Stimulated activated CD4-positive, alpha-beta T cell treated with anti-CD3 and anti-CD28 coated beads, TNF-alpha, amount 100 ng/mL, for 1 hour (primary cell): Measurements from ENCODE around the gene IGFBP5.
A peak's percentile ranks its signal among the peaks of the same experiment; 100 is the strongest.

Experiments used
- DNase-seq, 3 donors: peaks; one replicate each; pipeline ENCODE4 v3.0.0-alpha.2; 2020; ENCODE audit warnings: low read depth in 3 of 3, low spot score in 1 of 3

The IGFBP5 gene

GRCh38 chr2:216715402-216715974 is 20.1 kb upstream of the IGFBP5 start:
- DNase-seq = no peak

GRCh38 chr2:216714376-216714775 is 19.0 kb upstream of the IGFBP5 start:
- DNase-seq = no peak

- no peak for DNase-seq
Measured at GRCh38 chr2:216713691-216714336, 18.5 kb upstream of the IGFBP5 start.

GRCh38 chr2:216711348-216711747 is 16.0 kb upstream of the IGFBP5 start:
- DNase-seq = no peak

GRCh38 chr2:216710551-216711301 is 15.4 kb upstream of the IGFBP5 start:
- no peak for DNase-seq

GRCh38 chr2:216702756-216703155 is 7.4 kb upstream of the IGFBP5 start:
- no peak for DNase-seq

- no peak for DNase-seq
Measured at GRCh38 chr2:216701544-216701943, 6.2 kb upstream of the IGFBP5 start.

- DNase-seq = no peak
Measured at GRCh38 chr2:216700781-216701180, 5.4 kb upstream of the IGFBP5 start.

GRCh38 chr2:216700088-216700567 is 4.8 kb upstream of the IGFBP5 start:
- DNase-seq = no peak

- DNase-seq = no peak
Measured at GRCh38 chr2:216698895-216699294, 3.5 kb upstream of the IGFBP5 start.

- DNase-seq = no peak
Measured at GRCh38 chr2:216698293-216698692, 2.9 kb upstream of the IGFBP5 start.

- DNase-seq = no peak
Measured at GRCh38 chr2:216696751-216697560, 1.6 kb upstream of the IGFBP5 start.

- DNase-seq = no peak
Measured at GRCh38 chr2:216696321-216696720, 972 bp upstream of the IGFBP5 start.

- DNase-seq = no peak
Measured at GRCh38 chr2:216694826-216695217, 527 bp downstream of the IGFBP5 start.

- no peak for DNase-seq
Measured at GRCh38 chr2:216694082-216694825, 1.1 kb downstream of the IGFBP5 start.

GRCh38 chr2:216693414-216694080 is 1.8 kb downstream of the IGFBP5 start:
- DNase-seq = no peak

- DNase-seq = peak in 2 of 3 donors; percentile 12 to 56
Measured at GRCh38 chr2:216692636-216693413, 2.5 kb downstream of the IGFBP5 start.

- no peak for DNase-seq
Measured at GRCh38 chr2:216690853-216691741, 4.3 kb downstream of the IGFBP5 start.
